22Rv1 (cell line): ENCODE measurements around the gene NFYA.

ENCODE experiments used
- H3K27ac ChIP-seq: fragments of 450-650 bp; 2 replicates; pipeline ENCODE4 v1.5.1; 2017
- CTCF ChIP-seq: fragments of 450-650 bp; IDR thresholded peaks from 2 replicates; pipeline ENCODE4 v1.5.1; 2017; ENCODE audit warnings: mild to moderate bottlenecking
- ZFX ChIP-seq: fragments of 450-650 bp; IDR thresholded peaks from 2 replicates; pipeline ENCODE4 v1.6.1; 2017; ENCODE audit warnings: antibody characterized with exemption, borderline replicate concordance

The NFYA gene

GRCh38 chr6:41055149-41055548 lies 17.6 kb upstream of the NFYA start:
- no peak for TF ChIP-seq ZFX
- no peak for TF ChIP-seq CTCF
- H3K27ac ChIP-seq: no peak overlapping the region

- no peak overlapping the region for H3K27ac ChIP-seq
- no peak for TF ChIP-seq ZFX
- TF ChIP-seq CTCF: no peak
Measured at GRCh38 chr6:41056768-41057490, 15.8 kb upstream of the NFYA start.

- no peak overlapping the region for H3K27ac ChIP-seq
Measured at GRCh38 chr6:41058783-41059181, 14.0 kb upstream of the NFYA start.

GRCh38 chr6:41059556-41059955 lies 13.2 kb upstream of the NFYA start:
- TF ChIP-seq ZFX (no peak), CTCF (no peak)
- H3K27ac ChIP-seq: no peak overlapping the region

More at GRCh38 chr6:41058783-41059181, 14.0 kb upstream of the NFYA start:
- TF ChIP-seq ZFX (no peak), CTCF (no peak)

- H3K27ac ChIP-seq: no peak overlapping the region
- no peak for TF ChIP-seq ZFX
- TF ChIP-seq CTCF: no peak
Measured at GRCh38 chr6:41061196-41061726, 11.5 kb upstream of the NFYA start.

- H3K27ac ChIP-seq: no peak overlapping the region
- TF ChIP-seq ZFX (no peak), CTCF (no peak)
Measured at GRCh38 chr6:41062056-41062455, 10.7 kb upstream of the NFYA start.

- no peak for TF ChIP-seq ZFX
- no peak for TF ChIP-seq CTCF
- no peak overlapping the region for H3K27ac ChIP-seq
Measured at GRCh38 chr6:41063884-41064285, 8.9 kb upstream of the NFYA start.
